NCI-H2107 treated with DMSO at 0.1 percent for 48 hours (cell line): Measurements from ENCODE around the gene PRRT3.
A peak's percentile ranks its signal among the peaks of the same experiment; 100 is the strongest.

Experiments used
- DNase-seq: peaks from one replicate; lab custom pipeline; 2025; ENCODE audit not compliant: unreplicated experiment; lab: John Stamatoyannopoulos, UW

Gene PRRT3

GRCh38 chr3:9951962-9952805 lies at the start of gene PRRT3:
PRRT3 (minus strand) TSS chr3:9952408; CDS start chr3:9950115, 2,293 bp downstream.
- no peak for DNase-seq

GRCh38 chr3:10000686-10001085 lies 48.5 kb upstream of the PRRT3 start:
- no peak for DNase-seq

GRCh38 chr3:9994086-9994844 lies 42.1 kb upstream of the PRRT3 start:
- no peak for DNase-seq

GRCh38 chr3:9986230-9986725 lies 34.1 kb upstream of the PRRT3 start:
- DNase-seq: no peak

GRCh38 chr3:9980251-9980650 lies 28.0 kb upstream of the PRRT3 start:
- DNase-seq: no peak

- DNase-seq: no peak
These were observed 26.6 kb upstream of the PRRT3 start for GRCh38 chr3:9978710-9979305.

GRCh38 chr3:9976721-9977709 lies 24.8 kb upstream of the PRRT3 start:
- DNase-seq: peak; percentile 42

GRCh38 chr3:9970020-9970652 lies 17.9 kb upstream of the PRRT3 start:
- DNase-seq: no peak

GRCh38 chr3:9969632-9970019 lies 17.4 kb upstream of the PRRT3 start:
- no peak for DNase-seq

- no peak for DNase-seq
These were observed 14.6 kb upstream of the PRRT3 start for GRCh38 chr3:9966841-9967240.

- DNase-seq: no peak
These were observed 13.1 kb upstream of the PRRT3 start for GRCh38 chr3:9965200-9965875.

- no peak for DNase-seq
These were observed 5.0 kb upstream of the PRRT3 start for GRCh38 chr3:9957214-9957613.

- DNase-seq: no peak
These were observed 3.6 kb upstream of the PRRT3 start for GRCh38 chr3:9955611-9956352.

- peak; percentile 77 for DNase-seq
These were observed 2.9 kb upstream of the PRRT3 start for GRCh38 chr3:9955067-9955502.

- DNase-seq: no peak
These were observed 628 bp downstream of the PRRT3 start for GRCh38 chr3:9951598-9951961.

- DNase-seq: no peak
These were observed 1.1 kb downstream of the PRRT3 start for GRCh38 chr3:9951126-9951525.

GRCh38 chr3:9949626-9950025 lies 2.6 kb downstream of the PRRT3 start:
- no peak for DNase-seq

GRCh38 chr3:9949115-9949514 lies 3.1 kb downstream of the PRRT3 start:
- no peak for DNase-seq

GRCh38 chr3:9948586-9948985 lies 3.6 kb downstream of the PRRT3 start:
- DNase-seq: no peak
